Esophagus mucosa (tissue), 1 donor: Measurements from ENCODE around the gene ELP5. TPM values are rescaled to one million over a fixed set of nuclear protein-coding genes. Genes with fewer than 3 reads are reported as not detected.

Source experiments
- ATAC-seq: fragments of 200-7000 bp; cut with Tn5 transposase; one replicate; pipeline ENCODE4 v1.9.1; 2020
- total RNA-seq: library from RNA; stranded (reverse); gene quantifications from one replicate; pipeline ENCODE4 v1.2.4, GENCODE V29; 2023
- donor health status: DM: yes; HTN: yes; CAD: no.

The ELP5 gene, protein sequence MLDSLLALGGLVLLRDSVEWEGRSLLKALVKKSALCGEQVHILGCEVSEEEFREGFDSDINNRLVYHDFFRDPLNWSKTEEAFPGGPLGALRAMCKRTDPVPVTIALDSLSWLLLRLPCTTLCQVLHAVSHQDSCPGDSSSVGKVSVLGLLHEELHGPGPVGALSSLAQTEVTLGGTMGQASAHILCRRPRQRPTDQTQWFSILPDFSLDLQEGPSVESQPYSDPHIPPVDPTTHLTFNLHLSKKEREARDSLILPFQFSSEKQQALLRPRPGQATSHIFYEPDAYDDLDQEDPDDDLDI
- 40.3 TPM for total RNA-seq

- ATAC-seq, result peak; percentile 72
These were observed at the start of gene ELP5 for GRCh38 chr17:7252176-7253043. Gene ELP5 (plus strand): TSS chr17:7252215. CDS start chr17:7252551, 336 bp downstream.

GRCh38 chr17:7203391-7203790 lies 48.6 kb upstream of the ELP5 start:
- ATAC-seq, result no peak

- ATAC-seq, result peak; percentile 1
These were observed 47.7 kb upstream of the ELP5 start for GRCh38 chr17:7204336-7204735.

GRCh38 chr17:7204828-7205461 lies 47.1 kb upstream of the ELP5 start:
- peak; percentile 71 for ATAC-seq

DNA sequence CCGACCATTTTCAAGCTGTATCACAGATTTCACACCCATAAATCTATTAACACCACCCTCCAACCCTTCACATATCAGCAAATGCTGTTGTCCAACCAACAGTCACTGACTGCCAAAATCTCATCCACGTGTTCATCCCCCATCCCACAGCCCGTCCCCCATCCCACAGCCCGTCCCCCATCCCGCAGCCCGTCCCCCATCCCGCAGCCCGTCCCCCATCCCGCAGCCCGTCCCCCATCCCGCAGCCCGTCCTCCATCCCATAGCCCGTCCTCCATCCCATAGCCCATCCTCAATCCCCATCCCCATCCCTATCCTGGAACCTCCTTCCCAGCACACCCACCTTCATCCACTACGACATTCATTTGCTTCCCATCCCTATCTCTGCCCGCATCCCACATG lies 46.5 kb upstream of the ELP5 start:
- no peak for ATAC-seq

DNA sequence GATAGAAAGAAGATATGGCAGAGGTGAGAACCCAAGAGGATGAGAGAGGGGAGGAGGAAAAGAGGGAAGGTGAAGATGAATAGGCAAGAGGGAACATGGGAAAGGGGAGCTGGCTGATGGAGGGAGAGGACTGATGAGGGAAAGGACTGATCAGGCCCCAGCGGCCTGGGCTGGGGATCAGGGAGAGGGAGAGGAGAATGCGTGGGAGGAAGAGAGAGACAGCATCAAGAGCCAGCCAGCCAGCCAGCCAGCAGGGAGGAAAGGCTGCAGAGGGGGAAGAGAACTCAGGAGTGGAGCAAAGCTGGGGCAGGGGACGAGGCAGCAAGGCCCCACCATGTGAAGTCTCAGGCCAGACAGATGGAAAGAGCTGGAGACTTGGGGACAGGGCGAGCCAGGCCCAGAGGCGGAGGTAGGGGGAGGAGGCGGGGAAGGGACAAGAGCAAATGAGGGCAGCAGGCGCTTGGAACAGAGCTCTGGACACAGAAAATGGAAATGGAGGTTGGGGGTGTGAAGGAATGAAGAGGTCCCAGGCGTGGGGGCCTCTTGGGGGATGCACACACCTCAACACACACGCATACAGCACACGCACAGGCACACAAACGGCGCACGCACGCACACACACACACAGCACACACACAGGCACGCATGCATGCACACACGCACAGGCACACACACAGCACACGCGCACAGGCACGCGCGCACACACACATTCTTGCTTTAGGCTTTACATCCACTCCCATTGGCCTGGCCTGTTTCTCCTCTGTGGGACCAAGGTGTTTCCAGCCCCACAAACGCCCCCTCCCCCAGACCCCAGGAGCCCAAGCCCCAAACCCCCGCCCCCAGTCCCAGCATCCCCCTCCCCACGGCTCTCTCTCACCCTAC lies 44.7 kb upstream of the ELP5 start:
- no peak for ATAC-seq

GRCh38 chr17:7208027-7208571 lies 43.9 kb upstream of the ELP5 start:
- no peak for ATAC-seq

GRCh38 chr17:7208754-7209460 lies 43.1 kb upstream of the ELP5 start:
- no peak for ATAC-seq

DNA sequence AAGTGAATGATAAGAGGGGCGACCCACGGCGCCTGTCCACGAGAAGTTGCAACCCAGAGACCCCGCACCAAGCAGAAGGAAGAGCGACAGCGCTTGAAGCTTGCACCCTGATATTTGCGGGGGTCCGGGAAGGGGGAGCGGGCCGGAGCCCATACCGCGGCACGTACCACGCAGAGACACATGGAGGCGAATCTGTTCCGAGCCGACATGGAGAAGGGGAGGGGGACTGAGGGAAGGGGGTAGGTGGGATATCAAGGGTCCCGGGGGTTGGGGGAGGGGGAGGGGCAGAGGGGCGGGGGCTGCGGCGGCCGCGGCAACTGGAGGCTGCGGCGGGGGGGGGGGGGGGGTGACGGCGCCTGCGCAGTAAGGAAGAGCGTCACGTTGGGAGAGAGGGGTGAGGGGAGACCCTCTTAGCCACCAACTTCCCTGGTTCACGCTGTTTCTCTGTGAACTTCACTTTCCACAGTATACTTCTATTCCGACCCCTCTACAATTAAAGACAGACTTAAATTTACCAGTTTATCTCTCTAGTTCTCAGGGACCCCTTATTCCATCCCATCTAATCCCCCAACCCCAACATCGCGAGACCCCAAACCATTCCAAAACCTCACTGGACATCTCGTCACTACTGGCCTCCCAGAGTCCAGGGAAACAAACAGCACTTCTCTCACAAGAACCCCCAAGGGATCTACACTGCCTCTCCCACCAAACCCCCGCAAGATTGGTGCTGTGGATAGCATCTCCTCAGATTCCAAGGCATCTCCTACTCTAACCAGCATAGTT lies 40.3 kb upstream of the ELP5 start:
- ATAC-seq, result no peak

DNA sequence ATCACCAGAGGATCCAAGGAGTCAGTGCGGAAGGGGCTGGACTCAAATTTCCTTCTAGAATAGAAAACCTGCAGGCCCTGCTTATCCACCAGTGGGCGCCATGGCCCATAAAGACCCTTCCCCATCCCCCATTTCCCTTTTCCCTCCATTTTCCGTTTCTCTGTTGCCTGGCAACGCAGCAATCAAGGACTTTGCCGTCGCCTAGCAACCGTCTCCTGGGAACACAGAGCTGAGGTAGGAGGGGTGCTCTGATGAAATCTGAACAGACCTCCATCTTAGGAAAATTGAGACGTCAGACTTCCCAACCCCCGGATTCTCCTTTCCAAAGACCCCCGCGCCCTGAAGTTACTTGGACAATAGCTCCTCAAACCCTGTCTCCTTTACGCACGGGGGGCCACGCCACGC lies 38.1 kb upstream of the ELP5 start:
- ATAC-seq, result peak; percentile 0

DNA sequence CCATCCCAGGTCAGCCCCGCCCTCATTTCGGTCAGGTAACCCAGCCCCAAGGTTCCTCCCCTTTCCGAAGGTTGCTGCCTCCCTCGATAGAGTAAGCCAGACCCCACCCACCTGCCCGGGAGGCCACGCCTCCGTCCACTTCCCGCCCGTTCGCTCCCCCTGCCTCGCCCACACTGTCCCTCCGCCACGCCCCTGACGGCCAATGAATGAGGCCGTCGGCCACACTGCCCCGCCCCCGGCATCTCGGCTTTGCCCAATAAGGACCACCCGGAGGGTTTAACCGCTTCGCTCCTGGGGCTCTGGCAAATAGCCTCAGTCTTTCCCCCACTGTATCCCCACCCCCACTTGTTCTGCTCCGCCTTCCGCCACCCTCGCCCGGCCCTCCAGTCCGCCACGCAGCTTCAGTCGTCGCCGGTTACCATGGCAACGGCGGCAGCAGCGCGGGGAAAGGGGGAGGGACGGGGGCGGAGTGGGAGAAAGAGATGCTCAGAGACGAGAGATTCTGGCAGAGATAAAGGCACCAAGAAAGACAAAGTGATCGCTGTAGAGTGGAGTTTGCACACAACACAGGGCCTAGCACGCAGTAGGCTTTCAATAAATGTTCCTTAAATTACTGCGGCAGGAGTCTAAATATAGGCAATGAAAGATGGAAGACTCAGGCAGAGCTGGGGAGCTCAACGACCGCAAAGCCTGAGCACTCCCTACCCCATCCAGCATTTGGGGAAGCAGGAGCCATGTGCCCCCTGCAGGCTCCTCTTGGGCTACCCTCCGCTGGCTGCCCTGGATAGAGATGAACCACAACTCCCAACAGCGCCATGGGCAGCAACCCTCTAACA lies 37.5 kb upstream of the ELP5 start:
- peak; percentile 81 for ATAC-seq

DNA sequence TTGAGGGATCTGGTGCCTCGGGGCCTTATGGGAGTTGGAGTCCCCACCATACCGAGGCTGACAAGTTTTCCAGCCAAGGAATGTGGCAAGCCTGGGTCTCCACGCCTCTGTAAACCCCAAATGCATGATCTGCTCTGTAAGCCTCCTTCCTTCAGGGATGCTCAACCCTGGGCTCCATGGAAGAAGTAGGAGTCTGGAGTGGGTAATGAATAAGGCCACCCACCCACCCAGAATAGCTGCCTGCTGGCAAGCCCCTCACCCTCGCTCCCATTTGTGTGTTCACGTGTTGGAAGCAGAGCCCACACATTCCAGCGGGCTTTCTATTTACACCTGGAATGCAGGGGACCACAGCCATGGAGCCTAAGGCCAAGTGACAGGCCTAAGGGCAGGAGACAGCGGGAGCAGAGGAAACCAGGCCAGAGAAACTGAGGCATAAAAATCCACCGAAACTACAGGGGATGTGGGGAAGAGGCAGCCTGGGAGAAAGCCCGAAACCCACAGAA lies 36.8 kb upstream of the ELP5 start:
- ATAC-seq, result no peak

DNA sequence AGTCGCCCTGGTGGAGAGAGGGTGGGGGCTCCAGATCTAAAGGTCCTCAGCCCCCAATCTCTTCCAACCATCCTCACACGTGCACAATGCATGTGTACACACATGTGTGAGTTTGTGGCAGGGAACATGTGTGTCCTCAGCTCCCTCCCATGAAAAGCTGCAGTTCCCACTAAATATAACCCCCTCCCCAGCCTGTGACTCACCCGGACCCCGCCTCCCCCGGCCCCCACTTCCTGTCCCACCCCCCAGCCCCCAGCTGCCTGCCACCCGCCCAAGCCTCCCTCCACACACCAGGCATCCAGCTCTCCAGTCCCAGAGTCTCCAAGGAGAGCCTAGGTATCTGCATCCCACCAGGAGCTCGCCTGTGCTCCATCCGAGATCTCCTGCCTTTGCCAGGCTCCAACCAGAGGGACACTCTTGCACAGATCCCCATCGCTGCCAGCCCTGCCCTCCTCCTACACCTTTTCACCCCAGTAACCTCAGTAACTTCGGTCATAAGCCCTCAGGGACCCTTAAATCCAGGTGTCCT lies 36.3 kb upstream of the ELP5 start:
- no peak for ATAC-seq

- ATAC-seq, result no peak
These were observed 35.5 kb upstream of the ELP5 start for GRCh38 chr17:7216242-7217112.

- no peak for ATAC-seq
These were observed 34.7 kb upstream of the ELP5 start for GRCh38 chr17:7217113-7217987.

- no peak for ATAC-seq
These were observed 33.8 kb upstream of the ELP5 start for GRCh38 chr17:7218166-7218565.

DNA sequence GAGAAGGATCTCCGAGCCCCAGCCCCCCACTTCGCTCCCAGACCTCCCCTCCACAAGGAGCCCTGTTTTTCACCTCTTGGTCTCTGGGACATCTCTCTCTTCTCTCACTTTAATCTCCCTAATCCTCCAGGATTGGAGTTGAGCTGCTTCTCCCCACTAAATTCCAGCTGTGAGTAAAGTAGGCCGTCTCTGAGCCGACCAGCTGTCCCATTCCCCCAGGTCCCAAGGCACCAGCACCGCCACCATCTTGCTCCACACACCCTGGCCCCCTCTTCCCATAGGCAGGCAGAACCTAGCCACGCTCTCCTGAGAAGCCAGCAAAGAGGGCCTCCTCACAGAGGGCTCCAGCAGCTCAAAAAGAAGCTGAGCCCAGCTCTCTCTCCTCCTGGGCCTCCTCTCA lies 33.3 kb upstream of the ELP5 start:
- no peak for ATAC-seq
